RPMI8226 (cell line): Measurements from ENCODE around the gene AP1M1.
"Not testable (repeated sequence)": the region's sequence is repeated elsewhere in the genome, so short reads cannot be mapped to it uniquely, and the experiment has no call there.

Source experiments
- DNase-seq: peaks from one replicate; pipeline ENCODE4 v3.0.0-alpha.2; 2015

The AP1M1 gene

GRCh38 chr19:16265890-16266585, 68.3 kb downstream of the AP1M1 start:
- DNase-seq = no peak

- DNase-seq = no peak
Measured at GRCh38 chr19:16266586-16266942, 68.9 kb downstream of the AP1M1 start.

- DNase-seq = no peak
Measured at GRCh38 chr19:16268676-16269319, 71.1 kb downstream of the AP1M1 start.

- DNase-seq = no peak
Measured at GRCh38 chr19:16272945-16273344, 75.2 kb downstream of the AP1M1 start.

- no peak for DNase-seq
Measured at GRCh38 chr19:16274447-16274846, 76.7 kb downstream of the AP1M1 start.

- DNase-seq = no peak
Measured at GRCh38 chr19:16280306-16280705, 82.6 kb downstream of the AP1M1 start.

GRCh38 chr19:16281743-16282142, 84.0 kb downstream of the AP1M1 start:
- DNase-seq = no peak

- DNase-seq = no peak
Measured at GRCh38 chr19:16283210-16284061, 85.7 kb downstream of the AP1M1 start.

GRCh38 chr19:16284505-16284904, 86.8 kb downstream of the AP1M1 start:
- DNase-seq = no peak

- not testable (repeated sequence) for DNase-seq
Measured at GRCh38 chr19:16285079-16285478, 87.4 kb downstream of the AP1M1 start.

GRCh38 chr19:16285769-16286498, 88.2 kb downstream of the AP1M1 start:
- peak; percentile 23 for DNase-seq

GRCh38 chr19:16288544-16288943, 90.8 kb downstream of the AP1M1 start:
- DNase-seq = no peak

- no peak for DNase-seq
Measured at GRCh38 chr19:16289594-16289993, 91.9 kb downstream of the AP1M1 start.

GRCh38 chr19:16290692-16291091, 93.0 kb downstream of the AP1M1 start:
- no peak for DNase-seq

- peak; percentile 38 for DNase-seq
Measured at GRCh38 chr19:16293118-16294091, 95.7 kb downstream of the AP1M1 start.

GRCh38 chr19:16295057-16295456, 97.3 kb downstream of the AP1M1 start:
- no peak for DNase-seq
